SU-DHL-6 (cell line): ENCODE data around the gene TMEM225B.

Experiments used
- H2AFZ ChIP-seq: fragments of 200-600 bp; sonication (generic); 2 replicates; pipeline ENCODE4 v1.6.1; 2014; ENCODE audit warnings: low read depth, mild to moderate bottlenecking, moderate library complexity, mixed read lengths, antibody characterized with exemption, low read length; ENCODE audit not compliant: severe bottlenecking
- H3F3A ChIP-seq: fragments of 200-600 bp; shearing (Covaris generic); 2 replicates; pipeline ENCODE4 v1.6.0; 2016; ENCODE audit warnings: antibody characterized with exemption, mild to moderate bottlenecking; ENCODE audit not compliant: insufficient read depth
- H3K27ac ChIP-seq: fragments of 200-600 bp; sonication (generic); 2 replicates; pipeline ENCODE4 v1.5.1; 2016; ENCODE audit warnings: low read depth, mild to moderate bottlenecking, low read length, moderate library complexity, mixed read lengths
- H3K27me3 ChIP-seq: fragments of 200-600 bp; sonication (generic), shearing (Covaris generic); 2 replicates; pipeline ENCODE4 v1.6.0; 2014; ENCODE audit warnings: mild to moderate bottlenecking, low read length
- H3K36me3 ChIP-seq: fragments of 200-600 bp; sonication (generic); 2 replicates; pipeline ENCODE4 v1.6.1; 2014; ENCODE audit warnings: mild to moderate bottlenecking, low read length, mixed read lengths
- H3K4me2 ChIP-seq: fragments of 300-600, 200-600 bp; shearing (Covaris generic), sonication (generic); 2 replicates; pipeline ENCODE4 v1.6.0; 2014; ENCODE audit warnings: low read length, low read depth, mild to moderate bottlenecking; ENCODE audit not compliant: poor library complexity, severe bottlenecking
- H3K4me3 ChIP-seq: fragments of 200-600 bp; sonication (generic); 2 replicates; pipeline ENCODE4 v1.5.1; 2014; ENCODE audit warnings: antibody characterized with exemption, low read length, mild to moderate bottlenecking, mixed read lengths; ENCODE audit not compliant: insufficient read depth, poor library complexity, severe bottlenecking
- H3K79me2 ChIP-seq: fragments of 200-600 bp; sonication (generic); 2 replicates; pipeline ENCODE4 v1.6.1; 2014; ENCODE audit warnings: mild to moderate bottlenecking, low read length, moderate library complexity; ENCODE audit not compliant: insufficient read depth
- H3K9ac ChIP-seq: fragments of 200-600 bp; sonication (generic); 2 replicates; pipeline ENCODE4 v1.7.0; 2014; ENCODE audit warnings: mild to moderate bottlenecking, low read length
- H3K9me2 ChIP-seq: fragments of 200-600 bp; sonication (generic); replicated peaks from 2 replicates; pipeline ENCODE4 v1.6.1; 2014; ENCODE audit warnings: low read length; ENCODE audit not compliant: insufficient read depth
- H3K9me3 ChIP-seq: fragments of 200-600 bp; sonication (generic); 2 replicates; pipeline ENCODE4 v1.6.1; 2014; ENCODE audit warnings: low read length, mixed read lengths; ENCODE audit not compliant: insufficient read depth
- H4K20me1 ChIP-seq: fragments of 200-600 bp; sonication (generic); 2 replicates; pipeline ENCODE4 v1.6.1; 2014; ENCODE audit warnings: low read depth, mild to moderate bottlenecking, antibody characterized with exemption, low read length, moderate library complexity, mixed read lengths
- CTCF ChIP-seq: fragments of 200-600 bp; sonication (generic); IDR thresholded peaks from one replicate; pipeline ENCODE4 v1.5.1; 2017; ENCODE audit warnings: antibody characterized with exemption, mild to moderate bottlenecking, low read length, moderate library complexity; ENCODE audit not compliant: insufficient read depth, poor library complexity, severe bottlenecking
- EZH2phosphoT487 ChIP-seq: fragments of 200-600 bp; sonication (generic), shearing (Covaris generic); conservative IDR thresholded peaks from 2 replicates; pipeline ENCODE4 v1.6.1; 2018; ENCODE audit warnings: mild to moderate bottlenecking, antibody characterized with exemption, low read length, moderate library complexity, mixed read lengths

TMEM225B gene

GRCh38 chr7:99623702-99624447, 25.8 kb downstream of the TMEM225B start:
- no peaks in the 10 kb centered on the region for H3K27me3 ChIP-seq
- H3K9me3 ChIP-seq: no peaks in the 10 kb centered on the region
- H3K4me3 ChIP-seq: no peak overlapping the region
- H4K20me1 ChIP-seq: no peaks in the 10 kb centered on the region
- H3K9ac ChIP-seq: no peak overlapping the region
- H2AFZ ChIP-seq: no peak overlapping the region
- H3K4me2 ChIP-seq: no peak overlapping the region
- TF ChIP-seq CTCF: no peak
- no peak for TF ChIP-seq EZH2phosphoT487
- no peaks in the 10 kb centered on the region for H3K79me2 ChIP-seq
- no peaks in the 10 kb centered on the region for H3K9me2 ChIP-seq
- no peak overlapping the region for H3K27ac ChIP-seq
- no peaks in the 10 kb centered on the region for H3F3A ChIP-seq
- peaks cover 10% of the 10 kb centered on the region for H3K36me3 ChIP-seq

GRCh38 chr7:99624484-99624883, 26.4 kb downstream of the TMEM225B start:
- Histone ChIP-seq H2AFZ (no peak overlapping the region), H3K79me2 (no peaks in the 10 kb centered on the region), H3K9ac (no peak overlapping the region), H3K4me3 (no peak overlapping the region), H4K20me1 (no peaks in the 10 kb centered on the region), H3K36me3 (peaks cover 10% of the 10 kb centered on the region), H3K27ac (no peak overlapping the region), H3F3A (no peaks in the 10 kb centered on the region), H3K27me3 (no peaks in the 10 kb centered on the region), H3K9me3 (no peaks in the 10 kb centered on the region), H3K9me2 (no peaks in the 10 kb centered on the region), H3K4me2 (no peak overlapping the region)
- TF ChIP-seq EZH2phosphoT487 (no peak), CTCF (no peak)

GRCh38 chr7:99625321-99625720, 27.3 kb downstream of the TMEM225B start:
- H3K27ac ChIP-seq: no peak overlapping the region

More at GRCh38 chr7:99625321-99625720, 27.3 kb downstream of the TMEM225B start:
- Histone ChIP-seq H3K9ac (no peak overlapping the region), H3K4me2 (no peak overlapping the region), H3K4me3 (no peak overlapping the region), H3F3A (no peaks in the 10 kb centered on the region), H3K9me3 (no peaks in the 10 kb centered on the region), H2AFZ (no peak overlapping the region), H4K20me1 (no peaks in the 10 kb centered on the region), H3K36me3 (peaks cover 10% of the 10 kb centered on the region), H3K27me3 (no peaks in the 10 kb centered on the region), H3K79me2 (no peaks in the 10 kb centered on the region), H3K9me2 (no peaks in the 10 kb centered on the region)
- no peak for TF ChIP-seq EZH2phosphoT487
- TF ChIP-seq CTCF: no peak
